ENCODE measurements around the gene INTS6. TPM values are rescaled to one million over a fixed set of nuclear protein-coding genes. Genes with fewer than 3 reads are reported as not detected.

Gene INTS6
- total RNA-seq, 1 donor from 2014 or later: 44.7 TPM

- no peak for DNase-seq (ENCODE audit: extremely low spot score, unreplicated experiment)
- Mint-ChIP-seq H3K4me3 (no peak overlapping the region), H3K27me3 (no peaks in the 10 kb centered on the region), H3K9me3 (no peaks in the 10 kb centered on the region), H3K4me1 (ENCODE audit: unreplicated experiment) (no peaks in the 10 kb centered on the region), H3K36me3 (peaks cover 24% of the 10 kb centered on the region), H3K27ac (no peak overlapping the region)
- no peak for TF ChIP-seq CTCF (conservative IDR thresholded peaks at IDR 0.05)
These were observed 72.6 kb downstream of the INTS6 start for GRCh38 chr13:51380269-51380668.

GRCh38 chr13:51373451-51373850 is 79.4 kb downstream of the INTS6 start:
- Mint-ChIP-seq H3K27me3 (no peaks in the 10 kb centered on the region), H3K36me3 (peaks cover 28% of the 10 kb centered on the region), H3K4me3 (no peak overlapping the region), H3K27ac (no peak overlapping the region), H3K4me1 (ENCODE audit: unreplicated experiment) (no peaks in the 10 kb centered on the region), H3K9me3 (no peaks in the 10 kb centered on the region)
- TF ChIP-seq CTCF (conservative IDR thresholded peaks at IDR 0.05): no peak
- DNase-seq (ENCODE audit: extremely low spot score, unreplicated experiment): no peak

- Mint-ChIP-seq H3K27ac (no peak overlapping the region), H3K4me3 (no peak overlapping the region), H3K4me1 (ENCODE audit: unreplicated experiment) (no peaks in the 10 kb centered on the region), H3K27me3 (no peaks in the 10 kb centered on the region), H3K36me3 (peaks cover 25% of the 10 kb centered on the region), H3K9me3 (no peaks in the 10 kb centered on the region)
- no peak for TF ChIP-seq CTCF (conservative IDR thresholded peaks at IDR 0.05)
- DNase-seq (ENCODE audit: extremely low spot score, unreplicated experiment): no peak
These were observed 81.0 kb downstream of the INTS6 start for GRCh38 chr13:51371768-51372399.

GRCh38 chr13:51370811-51371210 is 82.0 kb downstream of the INTS6 start:
- TF ChIP-seq CTCF (conservative IDR thresholded peaks at IDR 0.05): no peak
- Mint-ChIP-seq H3K36me3 (peaks cover 26% of the 10 kb centered on the region), H3K4me1 (ENCODE audit: unreplicated experiment) (no peaks in the 10 kb centered on the region), H3K27ac (no peak overlapping the region), H3K4me3 (no peak overlapping the region), H3K9me3 (no peaks in the 10 kb centered on the region), H3K27me3 (no peaks in the 10 kb centered on the region)
- no peak for DNase-seq (ENCODE audit: extremely low spot score, unreplicated experiment)

- Mint-ChIP-seq H3K27me3 (no peaks in the 10 kb centered on the region), H3K9me3 (no peaks in the 10 kb centered on the region), H3K36me3 (peaks cover 22% of the 10 kb centered on the region), H3K27ac (no peak overlapping the region), H3K4me1 (ENCODE audit: unreplicated experiment) (no peaks in the 10 kb centered on the region), H3K4me3 (no peak overlapping the region)
- no peak for TF ChIP-seq CTCF (conservative IDR thresholded peaks at IDR 0.05)
- no peak for DNase-seq (ENCODE audit: extremely low spot score, unreplicated experiment)
These were observed 82.7 kb downstream of the INTS6 start for GRCh38 chr13:51370116-51370515.

All from type B pancreatic cell (in vitro differentiated cells).